HL-60 (cell line): Measurements from ENCODE around the gene SGMS1.

Experiments
- DNase-seq, 2 experiments: peaks; one replicate each; pipeline ENCODE4 v3.0.0-alpha.2; 2010 to 2020; ENCODE audit warnings: low read depth in 1 of 2, low spot score in 1 of 2
- H3K27ac ChIP-seq: fragments of 250-450 bp; sonication (Bioruptor Pico); replicated peaks from 2 replicates; pipeline ENCODE4 v1.5.1; 2020; ENCODE audit warnings: mild to moderate bottlenecking, moderate library complexity
- H3K27me3 ChIP-seq: fragments of 250-450 bp; sonication (Bioruptor Pico); 2 replicates; pipeline ENCODE4 v1.5.1; 2021; ENCODE audit warnings: mild to moderate bottlenecking, moderate library complexity; ENCODE audit not compliant: insufficient read depth, poor library complexity, severe bottlenecking
- H3K4me3 ChIP-seq: replicated peaks from 2 replicates; pipeline ENCODE4 v1.5.1; 2011; ENCODE audit warnings: mild to moderate bottlenecking, control low read depth, low read length; ENCODE audit not compliant: insufficient read depth
- CTCF ChIP-seq: IDR thresholded peaks from one replicate; pipeline ENCODE4 v1.5.1; 2011; ENCODE audit warnings: low read length, control low read depth, inconsistent platforms; ENCODE audit not compliant: insufficient read depth
- GABPA ChIP-seq: IDR thresholded peaks from 2 replicates; pipeline ENCODE4 v1.6.1; 2012; ENCODE audit warnings: low read depth
- POLR2AphosphoS5 ChIP-seq: IDR thresholded peaks from 2 replicates; pipeline ENCODE4 v1.6.1; 2012; ENCODE audit warnings: low read depth
- REST ChIP-seq: IDR thresholded peaks from 2 replicates; pipeline ENCODE4 v1.6.1; 2012; ENCODE audit warnings: low read depth; ENCODE audit not compliant: insufficient replicate concordance
- SPI1 ChIP-seq: IDR thresholded peaks from 2 replicates; pipeline ENCODE4 v1.6.1; 2012; ENCODE audit warnings: low read depth, mild to moderate bottlenecking, borderline replicate concordance

SGMS1 gene

GRCh38 chr10:50343702-50344331 lies 279.9 kb downstream of the SGMS1 start:
- Histone ChIP-seq H3K27ac (no peak overlapping the region), H3K27me3 (no peaks in the 10 kb centered on the region), H3K4me3 (no peak overlapping the region)
- DNase-seq: no peak
- no peak for TF ChIP-seq POLR2AphosphoS5

- DNase-seq: no peak
- Histone ChIP-seq H3K27me3 (no peaks in the 10 kb centered on the region), H3K27ac (no peak overlapping the region), H3K4me3 (no peak overlapping the region)
- TF ChIP-seq SPI1: no peak
- TF ChIP-seq GABPA: no peak
These were observed 281.8 kb downstream of the SGMS1 start for GRCh38 chr10:50341987-50342386.

- H3K27ac ChIP-seq: no peak overlapping the region
- DNase-seq: no peak
- H3K4me3 ChIP-seq: no peak overlapping the region
- no peaks in the 10 kb centered on the region for H3K27me3 ChIP-seq
- TF ChIP-seq CTCF (no peak), SPI1 (no peak), POLR2AphosphoS5 (no peak), REST (no peak), GABPA (no peak)
These were observed 287.6 kb downstream of the SGMS1 start for GRCh38 chr10:50336140-50336539.

GRCh38 chr10:50335397-50335796 lies 288.4 kb downstream of the SGMS1 start:
- no peak overlapping the region for H3K4me3 ChIP-seq
- no peaks in the 10 kb centered on the region for H3K27me3 ChIP-seq
- TF ChIP-seq POLR2AphosphoS5 (no peak), REST (no peak), GABPA (no peak), SPI1 (no peak), CTCF (no peak)
- H3K27ac ChIP-seq: no peak overlapping the region
- DNase-seq: no peak

- H3K27ac ChIP-seq: no peak overlapping the region
- H3K27me3 ChIP-seq: no peaks in the 10 kb centered on the region
- no peak overlapping the region for H3K4me3 ChIP-seq
- TF ChIP-seq REST (no peak), POLR2AphosphoS5 (no peak)
- no peak for DNase-seq
These were observed 289.5 kb downstream of the SGMS1 start for GRCh38 chr10:50334273-50334672.
